HG02642 (cell line): ENCODE results near the gene TMEM238.

Experiments used
- ATAC-seq: cut with Tn5 transposase; IDR thresholded peaks from one replicate; pipeline ENCODE4 v1.9.1; 2021; ENCODE audit warnings: mild to moderate bottlenecking; ENCODE audit not compliant: unreplicated experiment, poor library complexity

TMEM238 gene

DNA sequence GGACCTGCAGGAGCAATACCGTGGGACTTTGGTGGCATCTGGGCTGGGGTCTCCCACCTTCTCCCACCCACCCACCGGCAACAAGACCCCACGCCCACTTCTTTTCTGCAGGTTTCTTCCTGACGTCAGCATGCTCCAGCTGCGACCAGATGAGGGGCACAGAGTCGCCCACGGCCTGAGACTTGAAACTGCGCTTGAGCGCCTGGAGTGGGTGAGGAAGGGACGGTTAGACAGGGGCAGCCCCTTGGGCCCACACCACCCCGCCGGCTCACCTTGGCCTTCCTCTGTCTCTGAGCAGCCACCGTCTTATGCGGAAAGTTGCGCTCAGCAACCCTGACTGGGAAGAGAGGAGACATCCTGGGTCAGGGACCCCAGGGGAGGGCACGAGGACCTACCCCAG is 23.2 kb downstream of the TMEM238 start:
- ATAC-seq, result no peak

DNA sequence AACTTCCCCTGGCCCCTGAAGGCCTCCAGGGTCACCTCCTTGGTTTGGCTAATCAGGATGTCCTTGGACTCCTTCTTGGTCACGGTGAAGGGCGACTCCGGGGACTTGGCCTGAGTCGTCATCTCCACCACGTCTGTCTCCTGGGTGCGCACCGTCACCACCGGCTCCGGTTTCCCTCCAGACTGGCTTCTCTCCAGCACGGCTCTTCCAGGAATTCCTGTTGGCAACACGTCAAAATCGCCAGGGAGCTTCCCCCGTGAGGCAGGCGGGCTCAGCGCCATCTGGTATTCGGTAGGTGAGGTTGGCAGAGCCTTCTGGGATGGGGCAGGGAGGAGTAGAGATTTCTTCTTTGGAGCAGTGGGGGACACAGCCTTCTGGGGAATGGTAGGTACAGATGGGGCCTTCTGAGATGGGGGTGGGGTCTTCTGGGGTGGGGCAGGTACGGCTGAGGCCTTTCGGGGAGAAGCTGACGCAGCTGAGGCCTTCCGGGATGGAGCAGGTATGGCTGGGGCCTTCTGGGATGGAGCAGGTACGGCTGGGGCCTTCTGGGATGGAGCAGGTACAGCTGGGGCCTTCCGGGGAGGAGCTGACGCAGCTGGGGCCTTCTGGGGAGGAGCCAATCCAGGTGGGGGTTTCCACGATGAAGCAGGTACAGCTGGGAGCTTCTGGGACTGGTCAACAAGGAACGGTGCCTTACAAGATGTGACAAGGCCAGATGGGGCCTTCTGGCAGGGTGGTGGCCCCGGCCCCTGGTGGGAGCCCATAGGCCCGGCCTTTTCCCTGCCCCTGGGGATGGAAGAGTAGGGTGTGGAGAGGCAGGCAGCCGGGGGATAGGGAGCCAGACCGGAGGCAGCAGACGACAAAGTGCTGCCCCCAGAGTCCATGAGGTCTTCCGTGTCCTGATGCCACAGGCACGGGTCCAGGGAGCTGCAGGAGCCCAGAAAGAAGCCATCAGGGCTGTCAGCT is 24.9 kb downstream of the TMEM238 start:
- no peak for ATAC-seq

DNA sequence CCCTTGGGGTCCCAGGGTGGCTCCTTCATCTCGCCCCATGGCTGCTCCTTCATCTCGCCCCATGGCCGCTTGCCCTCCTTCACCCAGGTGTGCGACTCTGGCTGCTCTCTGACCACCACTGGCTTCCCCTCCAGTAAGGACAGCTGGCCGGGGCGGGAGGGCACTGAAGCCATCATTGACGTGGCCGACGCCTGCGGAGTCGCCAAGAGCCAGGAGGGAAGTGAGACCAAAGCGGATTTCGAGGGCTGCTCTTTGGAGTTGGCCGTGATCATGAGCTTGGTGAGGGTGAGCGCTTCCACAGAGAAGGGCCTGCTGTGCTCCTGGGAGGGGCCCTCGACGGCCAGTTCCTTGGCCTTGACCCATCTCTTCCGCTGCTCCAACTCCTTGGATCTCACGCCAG is 25.6 kb downstream of the TMEM238 start:
- no peak for ATAC-seq

DNA sequence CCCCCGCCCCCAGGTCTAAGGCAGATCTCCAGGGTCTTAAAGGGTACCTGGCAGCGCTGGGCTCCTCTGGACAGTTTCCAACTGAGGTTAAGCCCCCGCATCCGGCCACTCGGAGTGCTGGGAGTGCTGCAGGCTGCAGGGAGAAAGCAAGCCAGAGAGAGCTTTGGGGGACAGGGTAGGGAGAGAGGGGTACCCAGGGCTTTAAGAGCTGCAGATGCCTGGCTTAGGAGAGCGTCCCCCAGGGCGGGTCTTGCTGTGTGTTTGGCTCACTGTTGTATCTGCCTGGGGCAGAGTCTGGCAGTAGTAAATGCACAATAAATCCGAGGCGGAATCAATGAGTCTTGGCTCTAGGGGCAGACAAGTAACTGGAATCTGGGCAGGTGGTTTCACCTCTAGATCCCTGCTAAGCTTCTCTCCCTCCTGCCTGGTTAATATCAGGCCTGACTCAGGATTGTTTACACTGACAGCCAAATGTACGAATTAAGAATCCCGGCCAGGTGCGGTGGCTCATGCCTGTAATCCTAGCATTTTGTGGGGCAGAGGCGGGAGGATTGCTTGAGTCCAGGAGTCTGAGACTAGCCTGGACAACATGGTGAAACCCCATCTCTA is 28.8 kb downstream of the TMEM238 start:
- ATAC-seq, result no peak

DNA sequence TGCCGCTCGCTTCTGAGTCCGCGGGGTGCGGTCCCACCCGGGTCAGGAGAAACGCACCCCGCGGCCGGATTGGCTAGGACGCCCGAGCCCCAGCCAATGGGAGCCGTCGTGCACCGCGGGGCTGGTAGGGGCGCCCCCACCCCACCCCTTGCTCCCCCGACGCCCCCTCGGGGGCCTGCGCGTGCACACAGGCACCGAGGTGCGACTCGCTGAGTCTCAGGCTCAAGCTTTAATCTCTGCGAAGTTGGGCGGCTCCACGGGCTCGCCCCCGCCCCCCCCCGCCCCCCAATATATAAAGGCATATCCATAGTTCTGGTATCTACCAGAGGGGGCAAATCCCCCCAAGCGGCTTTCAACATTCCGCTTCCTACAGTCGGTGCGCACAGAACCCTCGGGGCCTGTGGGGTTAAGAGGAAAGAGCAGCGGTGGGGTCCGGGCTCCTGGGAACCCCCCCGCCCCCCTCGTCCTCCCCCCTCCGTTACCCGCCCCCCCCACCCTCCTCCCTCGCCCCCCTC is 29.3 kb downstream of the TMEM238 start, which contains the start of gene COX6B2:
COX6B2 (minus strand) TSS at position 22 of the 515 bp plus-strand sequence. CDS start 198 bp downstream, outside the sequence.
- no peak for ATAC-seq

DNA sequence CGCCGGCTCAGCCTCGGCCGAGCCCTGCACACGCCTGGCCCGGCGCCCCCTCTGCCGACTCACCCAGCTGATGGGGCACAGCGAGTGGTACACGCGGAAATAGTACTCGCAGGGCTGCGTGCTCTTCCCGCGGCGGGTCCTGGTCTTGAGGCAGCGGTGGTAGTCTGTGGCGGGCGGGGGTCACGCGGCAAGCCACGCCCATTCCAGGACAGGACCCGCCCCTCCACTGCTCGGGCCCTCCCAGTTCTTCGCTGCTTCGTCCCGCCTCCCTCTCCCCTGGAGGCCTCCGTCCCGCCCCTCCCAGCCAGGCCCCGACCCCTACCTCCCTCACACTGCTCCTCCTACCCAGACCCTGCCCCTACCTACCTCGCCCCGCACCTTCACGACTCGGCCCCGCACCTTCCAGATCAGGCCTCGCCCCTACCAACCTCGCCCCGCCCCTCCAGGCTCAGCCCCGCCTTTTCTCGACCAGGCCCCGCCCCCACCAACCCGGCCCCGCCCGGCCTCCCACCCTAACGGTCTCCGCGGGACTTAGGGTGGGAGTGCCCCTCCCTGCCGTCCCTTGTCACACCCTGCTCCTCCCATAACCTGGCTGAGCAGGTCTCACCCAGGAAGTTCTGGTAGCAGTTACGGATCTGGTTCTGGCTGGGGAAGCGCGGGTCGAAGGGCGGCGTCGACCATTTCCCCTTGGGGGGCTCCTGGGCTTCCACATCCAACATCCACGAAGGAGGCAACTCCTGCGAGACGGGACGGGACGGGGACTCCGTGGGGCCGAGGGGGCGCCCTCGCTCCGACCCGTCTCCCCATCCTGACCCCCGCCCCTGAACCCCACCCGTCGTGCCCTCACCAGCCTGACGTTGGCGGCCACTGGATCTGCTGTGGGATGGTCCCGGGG is 30.0 kb downstream of the TMEM238 start:
- ATAC-seq, result peak; percentile 63

DNA sequence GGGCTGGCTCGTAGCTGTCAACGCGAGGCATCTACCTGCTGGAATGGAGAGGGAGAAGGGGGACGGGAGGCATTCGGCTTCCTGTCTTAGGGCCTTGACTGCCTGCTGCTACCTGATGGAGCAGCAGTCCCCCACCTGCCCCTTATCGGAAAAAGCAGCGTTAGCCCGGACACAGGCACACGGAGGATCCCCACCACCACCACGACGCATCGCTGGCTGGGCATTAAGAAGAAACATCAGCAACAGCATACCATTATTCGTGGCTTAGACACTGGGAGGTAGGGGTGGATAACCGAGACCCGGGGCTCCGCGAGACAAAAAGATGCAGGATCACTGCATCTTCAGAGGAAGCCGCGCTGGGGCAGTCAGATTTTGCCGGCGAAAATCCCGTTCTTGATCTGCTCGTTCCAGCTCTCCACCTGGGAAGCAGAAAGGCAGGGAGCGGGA is 30.7 kb downstream of the TMEM238 start:
- ATAC-seq, result no peak

DNA sequence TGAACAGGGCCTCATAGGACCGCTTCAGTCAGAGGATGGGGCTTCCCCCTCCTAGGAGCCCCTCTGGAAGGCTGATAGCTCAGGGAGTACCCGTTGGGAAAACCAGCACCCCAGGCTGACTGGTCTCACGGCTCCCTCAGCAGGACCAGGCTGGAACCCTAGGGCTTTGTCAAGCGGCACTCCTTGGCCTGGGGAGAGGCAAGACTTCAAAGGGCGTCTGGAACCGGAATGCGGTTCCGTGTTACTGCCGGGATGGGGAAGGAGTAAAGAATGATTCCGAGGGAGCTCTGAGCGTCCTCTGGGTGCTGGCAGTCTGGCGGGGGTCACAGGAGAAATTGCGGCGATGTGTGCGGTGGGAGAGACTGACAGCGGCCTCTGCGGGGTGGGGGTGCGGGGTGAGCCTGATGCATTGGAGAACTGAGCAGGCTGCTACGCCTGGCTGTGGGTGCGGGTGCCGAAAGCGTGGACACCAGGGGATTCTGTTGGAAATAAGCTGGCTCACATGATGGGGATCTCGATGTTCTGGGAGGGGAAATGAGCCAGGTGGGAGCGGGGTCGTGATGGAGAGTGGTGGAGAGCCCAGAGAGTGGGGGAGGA is 31.4 kb downstream of the TMEM238 start:
- ATAC-seq, result no peak

DNA sequence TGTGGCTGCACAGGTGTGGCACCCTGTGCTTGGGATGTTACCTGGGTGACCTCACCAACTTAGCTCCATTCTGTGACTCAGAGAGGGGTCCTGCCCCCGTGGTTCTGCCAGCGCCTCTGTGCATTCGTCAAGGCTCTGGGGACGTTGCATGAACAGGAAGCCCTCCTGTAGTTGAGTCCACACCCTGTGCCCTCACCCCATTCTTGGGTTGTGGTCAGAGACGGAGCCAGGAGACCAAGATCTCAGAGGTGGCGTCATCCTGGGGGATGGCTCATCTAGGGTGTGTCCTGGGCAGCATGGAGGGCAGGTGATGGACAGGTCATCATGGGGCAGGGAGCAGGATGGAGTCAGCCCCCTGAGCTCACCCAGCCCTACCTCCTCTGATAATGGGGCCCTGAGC is 32.1 kb downstream of the TMEM238 start:
- ATAC-seq, result no peak

DNA sequence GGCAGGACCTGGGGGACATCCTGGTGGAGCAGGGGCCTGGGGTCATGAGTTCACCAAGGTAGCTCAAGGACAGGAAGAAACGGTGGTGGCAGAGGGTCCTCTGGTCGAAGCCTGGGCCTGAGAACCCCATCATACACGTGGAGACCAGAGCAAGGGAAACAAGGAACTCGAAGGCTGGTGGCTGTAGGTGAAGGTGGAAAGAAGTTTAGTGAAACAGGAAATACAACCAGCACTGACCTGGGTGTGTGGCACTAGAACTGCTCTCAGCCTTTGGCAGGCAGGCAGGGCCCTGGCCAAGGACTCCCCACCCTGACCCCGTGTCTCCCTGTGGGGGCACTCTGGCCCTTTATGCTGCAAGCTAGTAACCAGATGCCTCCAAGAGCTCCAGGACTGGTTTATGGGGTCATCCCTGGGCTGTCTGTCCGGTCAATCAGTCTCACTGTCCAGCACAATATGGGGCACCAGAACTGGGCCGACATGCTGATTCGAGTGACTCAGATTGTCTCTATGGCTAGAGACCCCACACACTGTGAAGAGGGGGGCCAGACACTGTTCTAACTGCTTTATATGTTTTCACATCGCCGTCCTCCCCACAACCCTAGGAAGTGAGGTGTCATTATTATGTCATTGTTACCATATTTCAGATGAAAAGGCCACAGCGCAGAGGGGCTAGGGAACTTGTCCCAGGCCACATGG is 33.3 kb downstream of the TMEM238 start:
- ATAC-seq, result no peak

DNA sequence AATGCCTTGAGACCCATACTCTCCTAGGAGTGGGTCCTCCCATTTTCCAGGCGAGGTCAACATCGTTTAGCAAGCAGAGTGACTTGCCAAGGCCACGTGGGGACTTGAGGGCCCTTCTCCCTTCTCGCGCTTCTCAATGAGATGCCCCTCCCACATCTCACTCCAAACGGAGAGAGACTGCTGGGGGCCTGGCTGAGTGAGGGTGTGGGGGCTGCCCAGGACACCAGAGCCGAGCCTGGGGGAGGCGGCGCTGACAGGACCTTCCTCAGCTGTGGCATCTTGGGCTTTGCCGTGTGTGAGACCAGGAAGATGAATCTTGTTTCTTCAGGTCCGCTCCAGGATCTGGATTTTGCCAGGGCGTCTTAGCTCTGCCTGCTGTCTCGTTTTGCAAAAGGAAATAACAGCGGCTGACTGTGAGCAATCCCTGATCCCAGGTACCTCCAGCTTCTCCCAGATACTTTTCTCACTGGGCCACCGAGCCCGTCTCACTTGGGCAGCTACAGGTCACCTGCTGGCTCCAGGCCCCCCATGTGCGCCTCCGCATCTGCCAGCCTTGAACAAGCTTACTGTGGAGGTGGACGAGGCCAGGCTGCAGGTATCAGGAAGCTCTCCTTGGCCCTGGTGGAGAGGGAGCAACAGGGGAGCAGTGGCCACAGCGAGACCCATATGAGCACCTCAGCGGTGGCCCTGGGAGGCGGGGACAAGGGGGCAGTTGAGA is 35.6 kb downstream of the TMEM238 start:
- no peak for ATAC-seq

DNA sequence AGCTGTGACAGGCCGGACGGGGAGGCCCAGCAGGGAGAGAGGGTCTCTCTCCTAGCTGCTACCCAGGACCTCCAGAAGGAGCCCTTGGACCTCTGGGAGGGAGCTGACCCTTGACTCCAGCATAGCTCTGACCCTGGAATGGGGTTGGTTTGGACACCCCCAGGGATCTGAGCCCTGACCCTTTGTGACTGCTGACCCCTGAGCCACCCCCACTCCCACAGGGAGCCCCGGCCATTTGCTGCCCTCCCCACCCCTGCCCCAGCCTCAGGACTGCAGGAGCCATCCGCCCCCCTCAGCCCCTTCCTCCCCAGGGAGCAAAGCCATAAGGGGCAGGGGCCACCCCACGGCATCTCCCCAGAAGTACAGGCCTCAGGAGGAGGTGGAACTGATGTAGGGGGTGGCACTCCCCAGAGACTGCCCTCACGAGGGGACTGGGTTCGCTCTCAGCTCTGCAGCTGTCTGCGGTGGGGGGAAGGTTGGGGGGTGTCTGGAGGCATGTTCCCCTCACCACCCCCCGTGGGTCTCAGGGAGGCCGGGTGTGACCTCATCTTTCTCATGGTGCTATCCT is 36.6 kb downstream of the TMEM238 start:
- ATAC-seq, result no peak

DNA sequence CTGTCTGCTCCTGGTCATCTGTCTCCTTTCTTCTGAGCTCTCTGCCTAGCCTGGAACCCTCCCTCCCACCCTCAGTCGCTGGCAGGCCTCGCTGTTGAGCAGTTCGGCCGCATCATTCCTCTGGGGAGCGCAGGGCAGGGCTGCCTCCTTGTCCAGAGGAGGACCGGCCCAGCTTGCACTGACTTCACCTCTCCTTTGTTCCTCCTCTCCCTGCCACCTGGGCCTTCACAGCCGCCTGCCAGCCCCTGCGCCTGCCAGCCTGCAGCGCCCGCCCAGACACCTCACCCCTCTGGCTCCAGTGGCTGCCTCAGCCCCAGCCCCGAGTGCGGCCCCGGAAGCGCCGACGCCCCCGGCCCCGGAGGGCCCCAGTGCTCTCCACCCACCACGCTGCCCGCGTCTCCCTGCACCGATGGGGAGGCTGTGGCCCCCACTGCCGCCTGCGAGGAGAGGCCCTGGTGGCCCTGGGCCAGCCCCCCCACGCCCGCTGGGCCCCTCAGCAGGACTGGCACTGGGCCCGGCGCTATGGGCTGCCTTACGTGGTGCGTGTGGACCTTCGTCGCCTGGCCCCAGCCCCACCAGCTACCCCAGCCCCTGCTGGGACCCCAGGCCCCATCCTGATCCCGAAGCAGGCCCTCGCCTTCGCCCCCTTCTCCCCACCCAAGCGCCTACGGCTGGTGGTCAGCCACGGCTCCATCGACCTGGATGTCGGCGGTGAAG is 37.2 kb downstream of the TMEM238 start:
- no peak for ATAC-seq

DNA sequence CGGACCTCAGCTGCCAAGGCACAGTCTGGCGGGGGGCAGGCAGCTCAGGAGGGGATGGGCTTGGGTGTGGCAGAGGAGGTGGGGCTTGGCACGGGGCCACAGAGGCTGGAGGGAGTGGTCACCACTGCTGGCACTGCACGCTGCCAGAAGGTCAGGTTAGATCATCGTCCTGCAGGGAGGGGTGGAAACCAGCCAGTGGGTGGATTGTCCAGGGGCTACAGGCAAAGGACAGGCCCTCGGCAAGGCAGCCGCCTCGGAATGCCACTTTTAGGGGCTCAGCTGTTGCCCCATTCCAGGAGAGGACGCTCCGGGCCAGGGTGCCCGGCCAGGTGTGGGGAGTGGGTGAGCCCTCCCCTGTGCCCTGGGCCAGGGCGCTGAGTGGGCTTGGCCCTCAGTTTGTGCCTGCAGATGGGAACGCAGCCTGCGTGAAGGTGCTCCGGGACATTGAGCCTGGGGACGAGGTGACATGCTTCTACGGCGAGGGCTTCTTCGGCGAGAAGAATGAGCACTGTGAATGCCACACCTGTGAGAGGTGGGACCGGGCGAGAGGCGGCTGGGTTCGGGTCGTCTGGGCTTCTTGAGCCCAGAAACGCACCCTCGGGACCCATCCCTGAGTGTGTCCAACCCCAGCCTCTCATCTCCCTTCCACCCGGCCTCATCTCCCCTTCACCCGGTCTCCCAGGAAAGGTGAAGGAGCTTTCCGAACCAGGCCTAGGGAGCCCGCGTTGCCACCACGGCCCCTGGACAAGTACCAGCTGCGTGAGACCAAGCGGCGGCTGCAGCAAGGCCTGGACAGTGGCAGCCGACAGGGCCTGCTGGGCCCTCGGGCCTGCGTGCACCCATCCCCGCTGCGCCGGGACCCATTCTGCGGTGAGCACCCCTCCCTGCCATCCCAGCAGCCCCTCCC is 38.0 kb downstream of the TMEM238 start:
- no peak for ATAC-seq

DNA sequence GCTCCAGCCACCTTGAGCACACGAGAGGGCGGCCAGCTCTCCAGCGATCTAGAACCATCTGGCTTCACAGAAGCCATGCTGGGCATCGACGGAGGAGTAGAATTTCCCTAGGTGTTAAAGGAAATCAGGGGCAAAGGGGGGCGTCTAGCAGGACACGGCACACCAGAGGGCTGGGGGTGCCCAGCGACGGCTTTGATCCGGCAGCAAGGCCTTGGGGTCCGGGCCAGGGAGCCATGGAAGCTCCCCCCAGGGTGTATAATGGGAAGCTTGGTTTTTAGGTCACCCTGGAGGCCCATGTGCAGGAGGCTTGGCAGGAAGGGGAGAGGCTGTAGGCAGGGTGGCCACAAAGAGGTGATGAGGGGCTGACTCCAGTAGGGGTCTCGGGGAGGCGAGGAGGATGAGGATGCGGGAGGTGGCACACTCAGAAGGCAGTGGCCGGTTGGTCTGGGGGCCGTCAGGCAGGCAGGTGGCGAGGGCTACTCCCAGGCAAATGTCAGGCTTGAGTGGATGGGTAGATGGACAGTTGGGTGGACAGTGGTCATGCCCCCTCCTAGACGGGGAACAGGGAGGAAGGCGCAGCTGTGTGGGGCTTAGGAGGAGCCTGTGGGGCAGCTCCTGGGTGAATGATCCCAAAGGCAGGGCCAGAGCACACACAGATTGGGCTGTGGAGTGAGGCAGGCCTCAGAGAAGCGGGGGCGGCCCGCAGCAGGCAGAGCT is 38.8 kb downstream of the TMEM238 start:
- no peak for ATAC-seq

DNA sequence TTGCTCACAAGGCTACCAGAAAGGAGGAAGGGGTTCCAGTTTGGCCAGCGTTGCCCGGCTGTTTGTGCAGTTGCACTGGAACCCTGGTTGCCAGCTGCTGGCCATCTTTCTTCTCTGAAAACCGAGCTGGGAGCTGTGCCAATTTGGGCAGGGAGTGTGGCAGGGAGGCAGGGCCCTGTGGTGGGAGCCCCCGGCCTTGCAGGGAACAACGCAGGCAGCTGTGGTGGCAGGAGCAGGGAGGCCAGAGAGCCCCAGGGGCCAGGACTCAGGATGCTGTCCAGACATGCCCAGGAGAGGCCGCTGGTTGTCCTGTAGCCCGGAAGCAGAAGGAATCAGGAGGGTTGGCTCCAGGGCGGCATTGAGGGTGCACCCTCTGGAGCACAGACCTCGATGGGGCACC is 39.6 kb downstream of the TMEM238 start:
- no peak for ATAC-seq
